Prostate gland (tissue), 2 donors: ENCODE data around the gene HGFAC.

Experiments
- CTCF ChIP-seq, 4 experiments: fragments of 200-600 bp in 2 of 4; fragments of 450-650 bp in 2 of 4; sonication (generic) in 2 of 4; IDR thresholded peaks; 1 replicate in 3 of 4; 2 replicates in 1 of 4; pipeline ENCODE4 v1.5.1; 2016 to 2019; ENCODE audit warnings: antibody characterized with exemption in 4 of 4, mild to moderate bottlenecking in 2 of 4, moderate library complexity in 2 of 4
- POLR2A ChIP-seq: fragments of 450-650 bp; IDR thresholded peaks from one replicate; pipeline ENCODE4 v1.6.1; 2016; ENCODE audit warnings: antibody characterized with exemption, mild to moderate bottlenecking
- POLR2AphosphoS5 ChIP-seq: sonication (generic); formaldehyde crosslinking; IDR thresholded peaks from one replicate; pipeline ENCODE4 v1.6.1; 2017; ENCODE audit warnings: antibody characterized with exemption

- TF ChIP-seq CTCF (IDR thresholded peaks at IDR 0.05) = no peak
- TF ChIP-seq POLR2A = no peak
- TF ChIP-seq POLR2AphosphoS5 = peak; percentile 29
These were observed 28.7 kb downstream of the HGFAC start for GRCh38 chr4:3470244-3471097.
